ENCODE measurements around the gene PRR35.

The PRR35 gene

GRCh38 chr16:560204-560700 is at the start of gene PRR35:
TSS of gene PRR35 (plus strand) at chr16:560394. CDS start at chr16:563295, 2,901 bp downstream.
- Mint-ChIP-seq H3K36me3 (no peaks in the 10 kb centered on the region), H3K9me3 (no peaks in the 10 kb centered on the region)

GRCh38 chr16:512802-513201 is 47.4 kb upstream of the PRR35 start:
- H3K4me1 Mint-ChIP-seq, result no peaks in the 10 kb centered on the region
- DNase-seq (ENCODE audit: low spot score in 2 of 2) (no peak), ATAC-seq (ENCODE audit: low read depth) (no peak)
- H3K9me3 Mint-ChIP-seq, result no peaks in the 10 kb centered on the region
- H3K27ac Mint-ChIP-seq, result no peak overlapping the region
- no peak overlapping the region for H3K4me3 Mint-ChIP-seq
- peaks cover 6% of the 10 kb centered on the region for H3K36me3 Mint-ChIP-seq
- no peaks in the 10 kb centered on the region for H3K27me3 Mint-ChIP-seq

More at GRCh38 chr16:560204-560700, at the start of gene PRR35:
- Mint-ChIP-seq H3K4me3 (no peak within 1 kb of the TSS), H3K4me1 (peaks cover 4% of the 10 kb centered on the region), H3K27me3 (peaks cover 14% of the 10 kb centered on the region), H3K27ac (no peak within 1 kb of the TSS)
- ATAC-seq (ENCODE audit: low read depth), result no peak
- DNase-seq (ENCODE audit: low spot score in 2 of 2), result no peak

- H3K27ac Mint-ChIP-seq, result no peak overlapping the region
- no peaks in the 10 kb centered on the region for H3K27me3 Mint-ChIP-seq
- no peak for DNase-seq (ENCODE audit: low spot score in 2 of 2)
- H3K36me3 Mint-ChIP-seq, result peaks cover 6% of the 10 kb centered on the region
- no peaks in the 10 kb centered on the region for H3K9me3 Mint-ChIP-seq
- H3K4me3 Mint-ChIP-seq, result no peak overlapping the region
- no peaks in the 10 kb centered on the region for H3K4me1 Mint-ChIP-seq
- ATAC-seq (ENCODE audit: low read depth), result no peak
Observed at GRCh38 chr16:513950-514349, 46.2 kb upstream of the PRR35 start.

- no peak overlapping the region for H3K4me3 Mint-ChIP-seq
- H3K27ac Mint-ChIP-seq, result no peak overlapping the region
- peaks cover 6% of the 10 kb centered on the region for H3K36me3 Mint-ChIP-seq
Observed at GRCh38 chr16:515175-515938, 44.8 kb upstream of the PRR35 start.

GRCh38 chr16:515939-516226 is 44.3 kb upstream of the PRR35 start:
- no peaks in the 10 kb centered on the region for H3K27me3 Mint-ChIP-seq
- H3K4me1 Mint-ChIP-seq, result no peaks in the 10 kb centered on the region
- peaks cover 6% of the 10 kb centered on the region for H3K36me3 Mint-ChIP-seq
- no peak overlapping the region for H3K4me3 Mint-ChIP-seq
- ATAC-seq (ENCODE audit: low read depth) (no peak), DNase-seq (ENCODE audit: low spot score in 2 of 2) (no peak)
- no peak overlapping the region for H3K27ac Mint-ChIP-seq
- no peaks in the 10 kb centered on the region for H3K9me3 Mint-ChIP-seq

More at GRCh38 chr16:515175-515938, 44.8 kb upstream of the PRR35 start:
- H3K9me3 Mint-ChIP-seq, result no peaks in the 10 kb centered on the region
- no peaks in the 10 kb centered on the region for H3K4me1 Mint-ChIP-seq
- no peaks in the 10 kb centered on the region for H3K27me3 Mint-ChIP-seq
- DNase-seq (ENCODE audit: low spot score in 2 of 2) (no peak), ATAC-seq (ENCODE audit: low read depth) (no peak)

GRCh38 chr16:516301-516700 is 43.9 kb upstream of the PRR35 start:
- Mint-ChIP-seq H3K27ac (no peak overlapping the region), H3K27me3 (no peaks in the 10 kb centered on the region), H3K36me3 (peaks cover 6% of the 10 kb centered on the region), H3K4me3 (no peak overlapping the region), H3K9me3 (no peaks in the 10 kb centered on the region), H3K4me1 (no peaks in the 10 kb centered on the region)
- no peak for DNase-seq (ENCODE audit: low spot score in 2 of 2)
- ATAC-seq (ENCODE audit: low read depth), result no peak

- Mint-ChIP-seq H3K36me3 (peaks cover 6% of the 10 kb centered on the region), H3K4me1 (peaks cover 2% of the 10 kb centered on the region), H3K4me3 (no peak overlapping the region), H3K9me3 (no peaks in the 10 kb centered on the region), H3K27ac (no peak overlapping the region), H3K27me3 (no peaks in the 10 kb centered on the region)
- DNase-seq (ENCODE audit: low spot score in 2 of 2) (no peak), ATAC-seq (ENCODE audit: low read depth) (no peak)
Observed at GRCh38 chr16:518858-519257, 41.3 kb upstream of the PRR35 start.

GRCh38 chr16:519425-519824 is 40.8 kb upstream of the PRR35 start:
- ATAC-seq (ENCODE audit: low read depth) (no peak), DNase-seq (ENCODE audit: low spot score in 2 of 2) (no peak)
- no peak overlapping the region for H3K27ac Mint-ChIP-seq
- no peaks in the 10 kb centered on the region for H3K9me3 Mint-ChIP-seq
- peaks cover 3% of the 10 kb centered on the region for H3K36me3 Mint-ChIP-seq
- H3K4me3 Mint-ChIP-seq, result no peak overlapping the region
- H3K27me3 Mint-ChIP-seq, result no peaks in the 10 kb centered on the region
- peaks cover 5% of the 10 kb centered on the region for H3K4me1 Mint-ChIP-seq

- no peaks in the 10 kb centered on the region for H3K27me3 Mint-ChIP-seq
- H3K36me3 Mint-ChIP-seq, result no peaks in the 10 kb centered on the region
- H3K27ac Mint-ChIP-seq, result no peak overlapping the region
- H3K4me3 Mint-ChIP-seq, result no peak overlapping the region
- DNase-seq (ENCODE audit: low spot score in 2 of 2) (no peak), ATAC-seq (ENCODE audit: low read depth) (no peak)
- peaks cover 5% of the 10 kb centered on the region for H3K4me1 Mint-ChIP-seq
- no peaks in the 10 kb centered on the region for H3K9me3 Mint-ChIP-seq
Observed at GRCh38 chr16:519841-520687, 40.1 kb upstream of the PRR35 start.

GRCh38 chr16:520847-521246 is 39.3 kb upstream of the PRR35 start:
- DNase-seq (ENCODE audit: low spot score in 2 of 2), result no peak
- H3K4me1 Mint-ChIP-seq, result peaks cover 11% of the 10 kb centered on the region
- no peaks in the 10 kb centered on the region for H3K27me3 Mint-ChIP-seq
- H3K27ac Mint-ChIP-seq, result no peak overlapping the region
- no peak for ATAC-seq (ENCODE audit: low read depth)
- no peak overlapping the region for H3K4me3 Mint-ChIP-seq
- H3K36me3 Mint-ChIP-seq, result no peaks in the 10 kb centered on the region
- no peaks in the 10 kb centered on the region for H3K9me3 Mint-ChIP-seq

- H3K9me3 Mint-ChIP-seq, result no peaks in the 10 kb centered on the region
- DNase-seq (ENCODE audit: low spot score in 2 of 2) (no peak), ATAC-seq (ENCODE audit: low read depth) (no peak)
- no peaks in the 10 kb centered on the region for H3K27me3 Mint-ChIP-seq
- no peak overlapping the region for H3K27ac Mint-ChIP-seq
- no peak overlapping the region for H3K4me3 Mint-ChIP-seq
- H3K36me3 Mint-ChIP-seq, result no peaks in the 10 kb centered on the region
- H3K4me1 Mint-ChIP-seq, result peaks cover 13% of the 10 kb centered on the region
Observed at GRCh38 chr16:521381-522210, 38.6 kb upstream of the PRR35 start.

GRCh38 chr16:522320-523096 is 37.7 kb upstream of the PRR35 start:
- Mint-ChIP-seq H3K4me3 (no peak overlapping the region), H3K27me3 (no peaks in the 10 kb centered on the region), H3K4me1 (peaks cover 14% of the 10 kb centered on the region), H3K27ac (no peak overlapping the region), H3K36me3 (no peaks in the 10 kb centered on the region), H3K9me3 (no peaks in the 10 kb centered on the region)
- no peak for DNase-seq (ENCODE audit: low spot score in 2 of 2)
- ATAC-seq (ENCODE audit: low read depth), result no peak

GRCh38 chr16:523097-523741 is 37.0 kb upstream of the PRR35 start:
- Mint-ChIP-seq H3K27me3 (no peaks in the 10 kb centered on the region), H3K4me3 (no peak overlapping the region), H3K36me3 (no peaks in the 10 kb centered on the region), H3K27ac (no peak overlapping the region), H3K4me1 (peaks cover 14% of the 10 kb centered on the region), H3K9me3 (no peaks in the 10 kb centered on the region)
- DNase-seq (ENCODE audit: low spot score in 2 of 2), result no peak
- ATAC-seq (ENCODE audit: low read depth), result no peak
